NCI-H1694 (cell line): ENCODE data around the gene ACP2.
"Not testable (repeated sequence)": the region's sequence is repeated elsewhere in the genome, so short reads cannot be mapped to it uniquely, and the experiment has no call there.

Experiments
- DNase-seq: peaks from one replicate; lab custom pipeline; 2025; lab: John Stamatoyannopoulos, UW

ACP2 gene

DNA sequence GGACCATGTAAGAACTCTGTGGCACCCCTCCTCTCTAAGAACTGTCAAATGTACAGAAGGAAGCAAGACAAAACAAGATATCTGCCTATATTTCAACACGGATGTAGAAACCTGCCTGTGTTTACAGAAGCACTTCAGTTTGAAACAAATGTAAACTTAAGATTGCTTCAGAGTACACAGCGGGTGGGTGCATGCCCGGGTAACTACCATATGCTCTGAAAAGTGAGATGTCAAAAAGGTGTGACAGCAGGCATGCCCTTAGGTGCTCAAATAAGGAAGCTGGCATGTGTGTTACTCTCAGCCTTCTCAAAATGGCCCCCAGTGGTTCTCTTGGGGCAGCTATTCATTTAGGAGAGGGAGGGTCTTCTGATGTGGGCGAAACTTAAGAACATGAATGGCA, 5.2 kb downstream of the ACP2 start:
- DNase-seq, result no peak

DNA sequence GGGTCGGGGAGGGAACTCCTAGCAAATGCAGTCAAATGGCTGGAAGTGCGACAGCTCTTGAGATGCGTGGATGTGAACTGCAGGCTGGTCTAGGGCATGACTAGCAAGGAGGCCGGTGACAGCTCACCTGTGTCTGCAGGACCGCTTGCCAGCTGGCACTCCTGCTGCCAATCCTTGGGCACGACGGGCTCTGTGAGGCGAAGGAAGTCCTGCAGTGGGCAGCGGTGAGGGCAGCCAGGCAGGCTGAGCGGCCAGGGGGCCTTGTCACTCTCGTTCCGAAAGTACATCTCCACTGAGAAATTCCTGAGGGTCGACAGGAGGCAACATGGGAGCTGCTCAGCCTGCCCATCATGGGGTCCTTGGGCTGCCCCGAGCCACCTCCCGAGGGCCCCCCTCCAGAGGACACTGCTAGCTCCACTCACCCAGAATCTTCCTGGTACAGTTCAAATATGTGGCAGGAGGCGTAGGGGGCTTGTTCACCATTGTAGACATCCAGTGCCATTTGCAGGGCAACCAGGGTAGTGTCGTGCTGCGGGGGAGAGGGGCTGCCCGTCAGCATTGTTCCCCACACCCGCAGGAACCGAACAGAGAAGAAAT, 5.9 kb downstream of the ACP2 start:
- no peak for DNase-seq

DNA sequence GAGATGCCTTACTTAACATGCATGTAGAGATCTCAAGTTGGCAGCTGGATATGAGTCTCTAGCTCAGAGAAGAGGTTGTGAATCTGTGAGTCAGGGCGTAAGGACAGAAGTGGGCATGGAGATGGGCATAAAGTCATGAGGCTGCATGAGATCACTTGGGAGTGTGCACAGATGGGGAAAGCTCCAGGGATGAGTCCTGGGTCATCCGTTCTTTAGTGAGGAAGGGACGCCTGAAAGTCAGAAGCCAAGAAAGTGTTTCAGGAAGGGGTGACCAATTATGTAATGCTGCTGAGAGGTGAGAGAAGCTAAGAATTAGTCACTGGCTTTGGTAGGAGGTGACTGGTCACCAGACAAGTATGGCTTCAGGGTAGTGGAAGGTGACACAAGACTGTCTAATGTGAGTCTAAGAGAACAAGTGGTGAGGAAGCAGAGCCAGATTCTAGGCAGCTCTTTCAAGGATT, 6.7 kb downstream of the ACP2 start:
- DNase-seq, result no peak

GRCh38 chr11:47239852-47240251, 8.8 kb downstream of the ACP2 start:
- no peak for DNase-seq

- no peak for DNase-seq
These were observed 12.1 kb downstream of the ACP2 start for GRCh38 chr11:47236482-47236881.

- DNase-seq, result no peak
These were observed 13.5 kb downstream of the ACP2 start for GRCh38 chr11:47235163-47235562.

DNA sequence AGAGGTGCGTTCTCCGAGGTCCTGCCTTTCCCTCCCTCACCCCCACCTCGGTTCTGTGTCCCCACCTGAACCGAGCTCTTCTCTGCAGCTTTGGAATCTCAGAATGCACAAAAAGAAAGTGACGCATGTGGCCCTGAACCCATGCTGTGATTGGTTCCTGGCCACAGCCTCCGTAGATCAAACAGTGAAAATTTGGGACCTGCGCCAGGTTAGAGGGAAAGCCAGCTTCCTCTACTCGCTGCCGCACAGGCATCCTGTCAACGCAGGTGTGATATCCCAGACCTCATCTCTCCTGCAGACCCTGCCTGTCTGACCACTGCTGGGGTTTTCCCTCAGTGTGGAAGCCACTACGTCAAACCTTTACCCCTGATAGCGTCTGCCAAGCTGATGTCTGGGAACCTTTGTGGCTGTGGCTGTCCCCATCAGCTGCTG, 13.9 kb downstream of the ACP2 start:
- no peak for DNase-seq

- DNase-seq, result no peak
These were observed 14.5 kb downstream of the ACP2 start for GRCh38 chr11:47233989-47234668.

GRCh38 chr11:47233051-47233450, 15.6 kb downstream of the ACP2 start:
- no peak for DNase-seq

DNA sequence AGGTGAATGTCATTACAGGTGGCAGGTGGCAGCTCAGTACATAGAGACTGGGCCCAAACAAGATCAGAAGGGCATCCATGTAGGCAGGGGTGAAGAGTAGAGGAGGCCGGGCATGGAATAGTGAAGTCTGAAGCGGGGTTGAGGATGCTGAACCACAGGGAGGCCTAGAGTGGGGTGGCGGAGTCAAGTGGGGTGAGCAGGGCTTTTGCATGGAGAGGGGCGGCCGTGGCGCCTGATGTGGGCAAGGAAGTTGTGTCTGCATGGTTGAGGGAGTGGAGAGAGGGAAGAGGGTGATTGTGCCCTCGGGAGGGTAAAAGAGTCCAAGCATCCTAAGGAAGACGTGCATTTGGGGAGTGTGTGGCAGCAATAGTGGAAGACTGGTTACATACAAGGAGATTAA, 19.5 kb downstream of the ACP2 start:
- no peak for DNase-seq

GRCh38 chr11:47225552-47226400, 22.8 kb downstream of the ACP2 start:
- no peak for DNase-seq

DNA sequence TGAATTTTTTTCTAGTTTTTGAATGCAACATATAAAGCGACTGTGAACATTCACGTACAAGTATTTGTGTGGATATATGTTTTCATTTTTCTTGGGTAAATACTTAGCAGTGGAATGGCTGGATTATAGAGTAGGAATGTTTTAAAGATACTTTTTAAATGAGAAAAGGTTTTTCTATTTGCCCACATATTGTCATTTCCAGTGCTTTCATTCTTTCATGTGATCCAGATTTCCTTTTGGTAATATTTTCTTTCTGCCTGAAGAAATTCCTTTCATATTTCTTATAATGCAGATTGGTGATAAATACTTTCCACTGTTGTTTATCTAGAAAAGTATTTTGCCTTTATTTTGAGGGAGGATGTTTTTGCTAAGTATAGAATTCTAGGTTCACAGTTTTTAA, 25.9 kb downstream of the ACP2 start:
- no peak for DNase-seq

DNA sequence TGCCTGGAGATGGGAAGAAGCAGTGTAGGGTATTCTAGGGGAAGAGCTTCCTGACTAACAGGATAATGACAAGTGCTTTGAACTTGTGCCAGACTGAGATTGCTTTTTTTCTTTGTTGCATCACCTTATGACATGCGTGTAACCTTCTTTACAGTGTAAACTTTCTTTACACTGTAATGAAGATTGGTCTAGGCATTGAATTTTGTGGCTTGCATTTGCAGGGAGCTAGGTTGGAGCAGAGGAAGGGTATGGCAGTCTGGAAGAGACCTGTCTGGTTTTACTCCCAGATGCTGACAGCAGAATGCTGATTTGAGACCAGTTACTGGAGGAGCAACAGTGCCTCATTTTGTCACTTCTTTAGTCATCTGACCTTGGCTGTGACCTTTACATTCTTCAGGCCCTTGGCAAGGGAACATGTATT, 28.2 kb downstream of the ACP2 start:
- no peak for DNase-seq

DNA sequence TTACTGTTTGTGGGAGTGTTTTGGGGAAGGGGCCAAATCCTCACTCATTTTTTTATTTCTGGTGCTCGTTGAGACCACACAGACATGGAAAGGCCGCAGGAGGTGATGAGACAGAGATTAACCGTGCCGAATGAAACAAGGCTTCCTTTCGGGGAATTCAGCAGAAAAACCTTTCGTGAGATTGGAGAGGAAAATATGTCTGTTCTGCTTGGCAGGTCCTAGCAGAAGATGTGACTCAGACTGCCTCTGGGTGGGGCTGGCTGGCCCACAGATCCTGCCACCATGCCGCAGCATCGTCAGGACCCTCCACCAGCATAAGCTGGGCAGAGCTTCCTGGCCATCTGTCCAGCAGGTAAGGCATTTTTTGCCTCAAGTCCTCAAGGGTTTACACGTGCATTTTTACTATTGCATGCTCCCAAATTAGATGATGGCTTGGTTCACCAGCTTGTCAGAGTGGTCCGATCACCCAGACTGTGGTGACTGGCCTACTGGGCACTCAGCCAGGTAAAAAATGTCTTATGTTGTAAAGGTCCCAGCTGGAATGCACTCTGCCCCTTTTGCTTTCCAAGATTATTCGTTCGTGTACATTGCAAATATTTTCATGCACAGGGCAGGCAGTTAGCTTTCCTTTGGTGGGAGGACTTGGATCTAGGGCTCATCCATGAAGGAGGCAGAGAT, 32.4 kb downstream of the ACP2 start:
- DNase-seq, result no peak

DNA sequence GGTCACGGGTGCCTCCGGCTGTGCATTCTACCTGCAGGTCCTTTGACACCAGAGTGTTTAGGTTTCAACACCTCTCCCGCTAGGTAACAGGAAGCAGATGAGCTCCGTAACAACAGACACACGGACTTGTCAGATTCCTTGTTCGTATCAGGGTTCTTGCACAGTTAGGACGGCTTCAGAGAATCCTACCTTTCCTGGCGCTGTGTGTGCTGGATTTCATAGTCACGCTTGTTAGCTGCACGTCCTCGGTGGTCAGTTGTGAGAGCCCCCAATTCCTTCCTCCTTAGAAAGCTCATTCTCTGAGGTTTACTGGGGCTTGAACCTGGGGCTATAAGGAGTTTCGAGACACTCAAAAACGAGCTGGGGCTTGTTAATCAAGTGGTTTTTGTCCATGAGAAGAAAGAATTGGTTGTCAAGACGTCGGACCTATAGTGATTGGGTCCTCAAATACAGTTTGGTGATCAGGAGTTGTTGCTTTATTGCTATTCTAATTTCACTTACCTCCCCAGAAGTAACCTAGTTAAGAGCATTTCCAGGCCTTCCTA, 33.2 kb downstream of the ACP2 start:
- no peak for DNase-seq

GRCh38 chr11:47213950-47214565, 34.6 kb downstream of the ACP2 start:
- peak; percentile 72 for DNase-seq

DNA sequence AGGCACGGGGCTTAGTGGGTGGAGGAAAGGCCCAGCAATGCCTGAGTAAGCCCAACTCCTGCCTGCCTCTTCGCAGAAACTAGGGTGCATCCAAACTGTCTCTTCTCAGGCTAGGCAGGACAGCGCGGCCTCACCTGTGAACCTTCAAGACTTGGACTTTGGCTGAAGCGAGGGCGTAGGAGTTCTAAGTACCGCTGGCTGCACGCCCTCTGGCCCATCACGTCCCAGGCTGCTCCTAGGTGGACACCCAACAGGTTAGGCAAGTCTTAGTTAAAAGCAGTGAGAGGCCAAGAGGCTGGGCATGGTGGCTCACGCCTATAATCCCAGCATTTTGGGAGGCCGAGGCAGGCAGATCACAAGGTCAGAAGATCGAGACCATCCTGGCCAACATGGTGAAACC, 35.7 kb downstream of the ACP2 start:
- no peak for DNase-seq

- no peak for DNase-seq
These were observed 40.0 kb downstream of the ACP2 start for GRCh38 chr11:47208628-47209027.

DNA sequence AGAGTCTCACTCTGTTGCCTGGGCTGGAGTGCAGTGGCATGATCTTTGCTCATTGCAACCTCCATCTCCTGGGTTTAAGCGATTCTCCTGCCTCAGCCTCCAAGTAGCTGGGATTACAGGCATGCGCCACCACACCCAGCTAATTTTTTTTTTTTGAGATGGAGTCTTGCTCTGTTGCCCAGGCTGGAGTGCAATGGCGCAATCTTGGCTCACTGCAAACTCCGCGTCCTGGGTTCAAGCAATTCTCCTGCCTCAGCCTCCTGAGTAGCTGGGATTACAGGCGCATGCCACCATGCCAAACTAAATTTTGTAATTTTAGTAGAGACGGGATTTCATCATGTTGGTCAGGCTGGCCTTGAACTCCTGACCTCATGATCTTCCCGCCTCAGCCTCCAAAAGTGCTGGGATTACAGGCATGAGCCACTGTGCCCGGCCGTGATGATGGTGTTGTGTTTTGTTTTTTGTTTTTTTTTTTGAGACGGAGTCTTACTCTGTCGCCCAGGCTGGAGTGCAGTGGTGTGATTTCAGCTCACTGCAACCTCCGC, 40.5 kb downstream of the ACP2 start:
- DNase-seq, result not testable (repeated sequence)

DNA sequence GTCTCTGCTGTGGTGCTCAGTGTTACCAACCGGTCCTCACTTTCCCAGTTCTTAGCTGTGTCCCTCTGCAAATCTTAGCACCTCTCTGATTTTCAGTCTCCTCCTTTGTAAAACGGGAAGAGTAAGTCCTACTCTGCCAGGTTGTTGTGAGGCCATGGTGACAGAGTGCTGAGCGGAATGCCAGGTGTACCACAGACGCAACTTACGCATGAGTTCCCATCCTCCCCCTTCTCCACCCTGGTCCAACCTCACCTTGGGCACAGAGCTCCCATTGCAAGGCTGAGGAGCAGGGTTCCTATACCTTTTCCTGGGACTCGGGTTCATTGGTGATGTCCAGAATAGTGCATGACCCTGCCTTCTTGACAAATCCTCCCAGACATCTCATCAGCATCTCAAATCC, 41.2 kb downstream of the ACP2 start:
- no peak for DNase-seq

DNA sequence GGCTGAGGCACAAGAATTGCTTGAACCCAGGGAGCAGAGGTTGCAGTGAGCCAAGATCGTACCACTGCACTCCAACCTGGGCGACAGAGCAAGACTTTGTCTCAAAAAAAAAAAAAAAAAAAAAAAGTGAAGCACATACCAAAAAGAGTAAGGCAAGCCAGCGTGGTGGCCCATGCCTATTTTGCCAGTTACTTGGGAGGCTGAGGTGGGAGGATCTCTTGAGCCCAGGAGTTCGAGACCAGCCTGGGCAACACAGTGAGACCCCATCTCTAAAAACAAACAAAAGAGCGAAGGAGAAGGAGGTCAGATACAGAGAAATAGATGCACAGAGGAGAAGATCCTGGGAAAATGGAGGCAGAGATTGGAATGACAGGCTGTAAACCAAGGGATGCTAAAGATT, 42.0 kb downstream of the ACP2 start:
- DNase-seq, result not testable (repeated sequence)
